ENCODE results near the gene CNGA3. TPM values are rescaled to one million over a fixed set of nuclear protein-coding genes. Genes with fewer than 3 reads are reported as not detected.
"Not testable (repeated sequence)": the region's sequence is repeated elsewhere in the genome, so short reads cannot be mapped to it uniquely, and the experiment has no call there.

The CNGA3 gene
- total RNA-seq, 4 donors from 2014 or later: 1.7 to 3.0 (median 2.2) TPM; not detected in 1

DNA sequence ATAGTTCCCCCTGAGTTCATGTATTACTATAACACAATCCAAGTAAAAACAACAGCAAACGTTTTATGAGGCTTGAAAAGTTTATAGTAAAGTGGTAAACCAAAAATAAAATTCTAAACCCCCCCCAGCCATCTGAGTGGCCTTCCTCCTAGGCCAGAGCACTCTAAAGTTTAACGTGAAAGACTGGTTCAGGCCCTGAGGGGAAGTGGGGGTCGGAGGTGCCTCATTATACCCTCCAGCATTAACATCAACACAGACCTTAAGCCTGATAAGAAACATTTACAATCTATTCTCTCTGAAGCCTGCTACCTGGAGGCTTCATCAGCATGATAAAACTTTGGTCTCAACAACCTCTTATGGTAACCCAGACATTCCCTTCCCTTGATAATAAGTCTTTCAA is 29.0 kb upstream of the CNGA3 start:
- no peak overlapping the region for H3K27ac ChIP-seq
- H3K27me3 ChIP-seq: no peaks in the 10 kb centered on the region
- TF ChIP-seq CTCF (IDR thresholded peaks at IDR 0.05): no peak
- no peak for TF ChIP-seq POLR2A (IDR thresholded peaks at IDR 0.05)
- peaks cover 0 to 21% (median 5%) of the 10 kb centered on the region in 4 donors for H3K9me3 ChIP-seq
- DNase-seq: no peak
- no peaks in the 10 kb centered on the region for H3K36me3 ChIP-seq
- no peak overlapping the region for H3K4me3 ChIP-seq
- H3K4me1 ChIP-seq: no peaks in the 10 kb centered on the region

GRCh38 chr2:98320171-98320570 is 26.1 kb upstream of the CNGA3 start:
- not testable (repeated sequence) for H3K4me1 ChIP-seq, H3K4me3 ChIP-seq, H3K36me3 ChIP-seq, DNase-seq, H3K27me3 ChIP-seq, H3K27ac ChIP-seq
- H3K9me3 ChIP-seq: peaks cover 0 to 21% (median 5%) of the 10 kb centered on the region in 4 donors

GRCh38 chr2:98324181-98324580 is 22.1 kb upstream of the CNGA3 start:
- H3K27me3 ChIP-seq: no peaks in the 10 kb centered on the region
- no peak overlapping the region for H3K27ac ChIP-seq
- no peaks in the 10 kb centered on the region for H3K36me3 ChIP-seq
- H3K9me3 ChIP-seq: peaks cover 0 to 21% (median 5%) of the 10 kb centered on the region in 4 donors
- no peaks in the 10 kb centered on the region for H3K4me1 ChIP-seq
- H3K4me3 ChIP-seq: no peak overlapping the region
- DNase-seq: no peak
- TF ChIP-seq POLR2A (IDR thresholded peaks at IDR 0.05): no peak

- Histone ChIP-seq H3K27ac (no peak overlapping the region), H3K27me3 (no peaks in the 10 kb centered on the region), H3K36me3 (no peaks in the 10 kb centered on the region), H3K4me1 (no peaks in the 10 kb centered on the region), H3K4me3 (no peak overlapping the region), H3K9me3 (no peaks in the 10 kb centered on the region)
- no peak for DNase-seq
- TF ChIP-seq POLR2A (IDR thresholded peaks at IDR 0.05): no peak
- TF ChIP-seq CTCF (IDR thresholded peaks at IDR 0.05): no peak
Measured at GRCh38 chr2:98327776-98328175, 18.5 kb upstream of the CNGA3 start.

DNA sequence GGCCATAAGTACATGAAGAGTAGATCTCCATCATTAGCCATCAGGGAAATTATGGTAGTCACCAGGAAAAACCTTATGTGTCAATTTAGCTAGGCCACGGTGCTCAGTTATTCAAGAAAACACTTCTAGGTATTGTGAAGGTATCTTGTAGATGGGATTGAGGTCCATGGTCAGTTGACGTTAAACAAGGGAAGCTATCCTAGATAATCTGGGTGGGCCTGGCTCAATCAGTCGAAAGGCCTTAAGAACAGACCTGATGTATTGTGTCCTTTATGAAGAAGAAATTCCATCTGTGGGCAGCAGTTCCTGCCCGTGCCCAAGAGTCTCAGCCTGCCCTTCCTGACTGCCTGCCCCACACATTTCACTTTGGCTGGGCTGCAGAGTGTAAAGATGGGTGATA is 16.7 kb upstream of the CNGA3 start:
- Histone ChIP-seq H3K4me3 (no peak overlapping the region), H3K27ac (no peak overlapping the region), H3K4me1 (no peaks in the 10 kb centered on the region), H3K9me3 (no peaks in the 10 kb centered on the region), H3K27me3 (no peaks in the 10 kb centered on the region), H3K36me3 (no peaks in the 10 kb centered on the region)
- TF ChIP-seq CTCF (IDR thresholded peaks at IDR 0.05): no peak
- TF ChIP-seq POLR2A (IDR thresholded peaks at IDR 0.05): no peak
- no peak for DNase-seq

DNA sequence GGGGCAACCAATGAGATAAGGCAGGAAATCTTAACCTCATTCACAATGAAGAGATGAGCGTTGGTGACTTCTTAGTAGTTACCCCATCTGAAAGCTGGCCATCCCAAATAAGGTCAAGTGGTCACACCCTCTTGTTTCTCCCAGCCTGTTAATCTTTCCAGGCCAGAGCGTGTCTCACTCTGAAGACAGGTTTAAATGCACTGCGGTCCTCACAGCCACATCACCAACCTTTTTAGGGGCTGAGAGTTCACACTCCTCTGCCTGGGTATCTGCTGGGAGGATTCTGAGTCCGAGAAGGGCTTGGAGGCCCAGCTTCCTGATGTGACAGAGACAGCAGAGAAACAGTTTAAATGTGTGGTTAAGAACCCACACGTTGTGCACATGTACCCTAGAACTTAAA is 13.3 kb upstream of the CNGA3 start:
- H3K9me3 ChIP-seq: no peaks in the 10 kb centered on the region
- H3K27me3 ChIP-seq: no peaks in the 10 kb centered on the region
- DNase-seq: no peak
- no peaks in the 10 kb centered on the region for H3K36me3 ChIP-seq
- no peak for TF ChIP-seq POLR2A (IDR thresholded peaks at IDR 0.05)
- no peak for TF ChIP-seq CTCF (IDR thresholded peaks at IDR 0.05)
- no peak overlapping the region for H3K4me3 ChIP-seq
- no peak overlapping the region for H3K27ac ChIP-seq
- no peaks in the 10 kb centered on the region for H3K4me1 ChIP-seq

DNA sequence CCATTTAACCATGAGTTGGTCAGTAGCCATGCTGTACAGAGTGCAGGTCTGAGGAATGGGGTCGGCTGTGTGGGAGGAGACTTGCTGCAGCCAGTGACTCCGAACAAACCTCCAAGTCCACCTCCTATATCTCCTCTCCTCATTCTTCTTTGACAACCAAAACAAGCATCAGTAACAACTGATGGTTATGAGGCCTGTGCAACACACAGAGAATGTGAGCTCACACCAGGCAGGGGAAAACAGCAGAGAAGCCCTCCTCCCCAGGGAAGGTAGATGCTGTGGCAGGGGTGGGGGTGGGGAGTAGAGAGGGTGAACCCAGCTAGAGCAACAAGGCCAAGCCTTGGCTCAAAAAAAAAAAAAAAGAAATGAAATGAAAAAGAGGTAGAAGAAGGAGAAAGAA is 12.3 kb upstream of the CNGA3 start:
- no peak for TF ChIP-seq POLR2A (IDR thresholded peaks at IDR 0.05)
- no peak for TF ChIP-seq CTCF (IDR thresholded peaks at IDR 0.05)
- H3K4me3 ChIP-seq: no peak overlapping the region
- H3K27ac ChIP-seq: no peak overlapping the region
- no peaks in the 10 kb centered on the region for H3K4me1 ChIP-seq
- no peaks in the 10 kb centered on the region for H3K27me3 ChIP-seq
- no peaks in the 10 kb centered on the region for H3K9me3 ChIP-seq
- no peak for DNase-seq
- no peaks in the 10 kb centered on the region for H3K36me3 ChIP-seq
